ENCODE results near the gene SNX1.

The SNX1 gene

DNA sequence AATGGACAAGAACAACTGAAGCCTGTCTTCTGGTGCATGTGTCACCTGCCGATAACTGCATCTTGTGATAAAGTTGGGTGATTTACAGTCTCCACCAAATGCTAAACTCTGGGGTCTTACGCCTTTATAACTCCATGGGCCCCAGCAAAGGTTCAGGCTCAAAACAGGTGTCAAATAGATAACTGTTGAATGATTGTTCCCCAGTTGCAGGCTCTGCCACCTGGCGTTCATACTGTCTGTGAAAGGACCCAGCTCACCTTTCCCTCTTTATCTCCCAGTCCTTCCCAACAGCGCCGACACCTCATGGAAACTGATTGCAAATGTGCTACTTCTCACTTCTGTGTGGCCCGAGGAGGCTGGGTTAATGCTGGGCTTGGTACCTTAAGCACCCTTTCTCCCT lies 47.5 kb downstream of the SNX1 start:
- no peak overlapping the region for H3K4me3 ChIP-seq
- DNase-seq (ENCODE audit: low spot score) = no peak
- TF ChIP-seq, protein P1, sequence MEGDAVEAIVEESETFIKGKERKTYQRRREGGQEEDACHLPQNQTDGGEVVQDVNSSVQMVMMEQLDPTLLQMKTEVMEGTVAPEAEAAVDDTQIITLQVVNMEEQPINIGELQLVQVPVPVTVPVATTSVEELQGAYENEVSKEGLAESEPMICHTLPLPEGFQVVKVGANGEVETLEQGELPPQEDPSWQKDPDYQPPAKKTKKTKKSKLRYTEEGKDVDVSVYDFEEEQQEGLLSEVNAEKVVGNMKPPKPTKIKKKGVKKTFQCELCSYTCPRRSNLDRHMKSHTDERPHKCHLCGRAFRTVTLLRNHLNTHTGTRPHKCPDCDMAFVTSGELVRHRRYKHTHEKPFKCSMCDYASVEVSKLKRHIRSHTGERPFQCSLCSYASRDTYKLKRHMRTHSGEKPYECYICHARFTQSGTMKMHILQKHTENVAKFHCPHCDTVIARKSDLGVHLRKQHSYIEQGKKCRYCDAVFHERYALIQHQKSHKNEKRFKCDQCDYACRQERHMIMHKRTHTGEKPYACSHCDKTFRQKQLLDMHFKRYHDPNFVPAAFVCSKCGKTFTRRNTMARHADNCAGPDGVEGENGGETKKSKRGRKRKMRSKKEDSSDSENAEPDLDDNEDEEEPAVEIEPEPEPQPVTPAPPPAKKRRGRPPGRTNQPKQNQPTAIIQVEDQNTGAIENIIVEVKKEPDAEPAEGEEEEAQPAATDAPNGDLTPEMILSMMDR (IDR thresholded peaks at IDR 0.05) = no peak
- no peak overlapping the region for H3K27ac ChIP-seq

DNA sequence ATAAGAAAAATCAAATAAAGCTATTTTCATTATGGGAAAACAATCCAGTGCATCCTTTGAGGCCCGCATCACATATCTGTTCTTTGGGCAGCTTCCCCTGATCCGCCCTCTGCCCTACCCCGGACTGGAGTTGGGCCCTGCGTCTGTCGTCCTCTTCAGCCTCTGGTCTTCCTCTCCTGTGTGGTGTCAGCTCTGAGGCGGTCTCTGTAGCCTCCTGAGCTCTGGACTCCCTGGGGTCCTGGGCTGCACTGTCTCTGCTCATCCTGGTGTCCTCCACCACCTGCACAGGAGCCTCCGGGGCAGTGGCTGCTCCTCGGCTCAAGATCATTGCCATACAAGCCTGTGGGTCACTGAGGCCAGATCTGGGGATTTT lies 48.4 kb downstream of the SNX1 start:
- Histone ChIP-seq H3K27ac (no peak overlapping the region), H3K4me3 (no peak overlapping the region)
- TF ChIP-seq, protein P1 (IDR thresholded peaks at IDR 0.05) = no peak
- no peak for DNase-seq (ENCODE audit: low spot score)

DNA sequence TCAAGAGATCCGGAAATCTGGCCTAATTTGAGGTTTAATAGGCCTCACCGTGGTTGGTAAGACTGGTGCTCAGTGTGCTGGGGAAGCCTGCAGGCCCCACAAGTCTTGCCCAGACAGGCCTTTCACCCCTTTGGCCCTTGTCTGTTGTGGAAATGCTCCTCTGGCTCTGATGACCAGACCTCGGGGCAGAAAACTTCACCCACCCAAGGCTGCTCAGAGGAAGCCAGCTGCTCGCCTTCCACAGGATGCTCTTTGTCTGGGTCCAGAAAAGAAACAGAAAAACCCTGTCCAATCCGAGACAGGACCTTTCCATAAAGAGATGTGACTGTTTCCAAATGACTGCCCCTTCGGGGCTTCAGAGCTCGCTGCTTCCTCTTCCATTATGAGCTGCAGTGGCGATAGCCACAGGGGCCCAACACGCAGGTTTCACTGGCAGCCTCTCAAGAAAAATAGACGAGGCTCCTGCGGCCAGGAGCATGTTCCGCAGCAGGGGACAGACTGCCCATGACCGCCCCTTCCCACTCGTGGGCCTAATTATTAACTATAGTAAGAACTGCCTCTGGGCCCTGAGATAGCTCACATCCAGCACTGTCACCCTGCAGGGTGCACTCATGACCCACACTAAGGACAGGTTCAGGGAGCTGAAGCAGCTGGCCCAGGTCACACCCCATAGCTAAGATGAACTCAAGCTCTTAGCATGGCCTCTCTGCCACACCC lies 48.9 kb downstream of the SNX1 start:
- Histone ChIP-seq H3K4me3 (no peak overlapping the region), H3K27ac (no peak overlapping the region)
- no peak for DNase-seq (ENCODE audit: low spot score)
- TF ChIP-seq, protein P1 (IDR thresholded peaks at IDR 0.05) = no peak

DNA sequence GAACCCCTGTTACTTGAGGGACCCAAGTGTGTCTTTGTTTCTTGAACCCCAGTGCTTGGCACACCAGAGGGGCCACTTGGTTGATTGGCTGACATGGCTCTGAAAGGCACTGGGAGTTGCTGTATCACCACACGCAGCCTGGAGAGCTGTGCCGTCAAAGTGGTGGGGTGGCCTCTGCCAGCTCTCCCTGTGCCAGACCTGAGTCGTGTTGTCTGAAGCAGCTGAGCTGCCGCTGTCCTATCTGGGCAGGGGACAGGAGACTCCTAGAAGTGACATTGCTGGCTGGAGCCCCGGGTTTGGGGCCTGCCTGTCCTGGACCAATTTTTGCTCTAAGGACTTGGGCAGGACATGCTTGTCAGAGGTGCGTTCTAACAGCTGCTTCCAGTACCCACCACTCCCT lies 50.3 kb downstream of the SNX1 start:
- TF ChIP-seq, protein P1 (IDR thresholded peaks at IDR 0.05) = no peak
- Histone ChIP-seq H3K27ac (no peak overlapping the region), H3K4me3 (no peak overlapping the region)
- peak; percentile 65 for DNase-seq (ENCODE audit: low spot score)

DNA sequence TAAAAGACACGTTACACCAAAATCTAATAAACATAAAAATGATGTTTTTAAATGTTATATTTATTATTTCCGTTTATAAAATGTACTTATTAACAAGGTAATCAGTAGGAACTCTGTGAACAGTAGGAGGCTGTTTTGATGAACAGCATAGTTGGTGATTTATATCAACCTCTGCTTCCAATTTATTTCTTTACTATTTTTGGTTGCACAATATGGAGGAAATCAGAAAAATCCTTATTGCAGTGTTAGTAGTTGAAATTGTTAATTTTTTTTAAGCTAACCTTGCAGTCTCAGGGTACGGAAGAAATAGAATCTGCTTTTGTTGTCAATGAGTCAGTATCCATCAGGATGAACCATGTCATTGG lies 50.7 kb downstream of the SNX1 start:
- H3K27ac ChIP-seq = no peak overlapping the region
- TF ChIP-seq, protein P1 (IDR thresholded peaks at IDR 0.05) = no peak
- DNase-seq (ENCODE audit: low spot score) = no peak
- no peak overlapping the region for H3K4me3 ChIP-seq

DNA sequence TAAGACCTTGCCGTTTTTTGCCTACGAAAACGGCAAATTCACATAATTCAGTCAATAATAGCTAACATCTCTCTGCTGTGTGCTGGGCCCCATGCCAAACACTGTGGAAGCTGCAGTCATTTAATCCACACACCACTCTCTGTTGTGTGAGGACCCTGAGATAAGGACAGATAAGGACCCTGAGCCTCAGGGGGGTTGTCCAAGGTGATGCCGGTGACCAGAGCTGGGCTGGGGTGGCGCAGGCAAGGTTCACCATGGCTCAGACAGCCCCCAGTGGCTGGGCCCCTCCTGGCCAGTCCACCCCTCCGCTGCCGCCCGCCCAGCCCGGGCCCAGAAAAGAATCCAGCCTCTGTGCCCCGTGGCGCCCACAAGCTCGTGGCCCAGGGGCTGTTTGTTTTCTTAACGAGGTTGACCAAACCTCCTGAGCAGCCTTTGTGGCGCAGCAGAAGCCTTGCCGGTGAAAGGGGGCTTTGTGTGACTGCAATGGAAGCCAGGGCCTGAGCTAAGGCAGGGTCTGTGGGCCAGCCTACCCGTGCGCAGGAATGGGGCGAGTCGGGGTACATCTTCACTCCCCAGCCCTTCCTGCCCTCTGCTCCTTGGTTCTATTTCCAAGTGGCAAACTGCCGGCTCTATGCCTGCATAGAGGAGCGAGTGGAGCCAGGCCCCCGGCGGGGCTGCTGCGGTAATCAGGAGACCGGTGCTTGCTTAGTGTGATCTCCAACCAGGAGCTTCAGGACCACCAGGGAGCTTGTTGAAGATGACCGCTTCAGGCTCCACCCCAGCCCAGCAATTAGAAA lies 51.3 kb downstream of the SNX1 start:
- DNase-seq (ENCODE audit: low spot score) = peak; percentile 50
- no peak overlapping the region for H3K27ac ChIP-seq
- no peak overlapping the region for H3K4me3 ChIP-seq
- TF ChIP-seq, protein P1 (IDR thresholded peaks at IDR 0.05) = no peak

DNA sequence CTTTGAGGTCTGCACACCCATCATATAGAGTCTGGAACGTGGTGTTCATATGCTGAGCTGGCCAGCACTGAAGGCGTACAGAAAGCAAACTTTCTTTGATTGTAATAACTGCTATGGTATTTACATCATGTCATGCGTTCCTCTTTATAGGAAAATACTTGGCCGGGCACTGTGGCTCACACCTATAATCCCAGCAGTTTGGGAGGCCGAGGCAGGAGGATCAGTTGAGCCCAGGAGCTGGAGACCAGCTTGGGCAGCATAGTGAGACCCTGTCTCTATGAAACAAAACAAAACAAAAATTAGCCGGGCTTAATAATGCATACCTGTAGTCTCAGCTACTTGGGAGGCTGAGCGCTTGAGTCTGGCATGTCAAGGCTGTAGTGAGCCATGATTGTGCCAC lies 52.4 kb downstream of the SNX1 start:
- Histone ChIP-seq H3K4me3 (no peak overlapping the region), H3K27ac (no peak overlapping the region)
- DNase-seq (ENCODE audit: low spot score) = peak; percentile 8
- TF ChIP-seq, protein P1 (IDR thresholded peaks at IDR 0.05) = no peak

Measured in coronary artery (tissue), 2 donors.